ENCODE results near the gene NMT1.
A peak's percentile ranks its signal among the peaks of the same experiment; 100 is the strongest.

Gene NMT1

GRCh38 chr17:45070001-45070400 lies 8.9 kb downstream of the NMT1 start:
- intact Hi-C loops (cut with DNase I), result no loop called here
- peak in 1 of 10 donors; percentile 2 for DNase-seq

GRCh38 chr17:45070809-45071208 lies 9.7 kb downstream of the NMT1 start:
- no peak for DNase-seq
- intact Hi-C loops (cut with DNase I), result no loop called here

DNA sequence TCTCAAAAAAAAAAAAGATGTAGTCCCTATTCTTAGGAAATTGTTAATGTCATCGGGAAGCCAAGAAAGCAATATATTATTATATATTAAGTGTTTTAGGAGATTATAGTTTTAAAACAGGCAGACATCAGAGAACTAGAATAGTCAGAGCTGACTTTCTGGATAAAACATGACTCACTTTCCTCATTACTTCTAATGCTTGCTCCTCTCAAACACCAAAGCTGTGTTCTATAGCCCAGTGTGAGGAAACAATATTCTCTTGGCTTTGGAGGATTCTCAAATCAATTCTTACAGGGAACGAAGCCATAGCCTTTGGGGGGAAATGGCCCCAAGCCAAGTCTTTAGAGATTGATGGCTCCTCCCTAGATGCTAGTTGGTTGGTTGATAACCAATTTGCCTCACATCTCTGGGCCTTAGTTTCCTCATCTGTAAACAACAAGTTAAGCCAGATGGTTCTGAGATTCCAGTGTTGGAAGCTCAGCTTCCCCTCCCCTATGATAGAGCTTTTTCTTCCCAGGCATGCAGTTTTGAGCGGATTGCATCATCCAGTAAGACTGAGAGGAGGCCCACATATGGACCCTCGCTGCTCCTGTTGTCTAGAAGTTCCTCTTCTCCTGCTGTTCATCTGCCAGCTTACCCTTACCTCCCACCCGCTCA lies 12.4 kb downstream of the NMT1 start:
- intact Hi-C loops (cut with DNase I), result no loop called here
- peak in 2 of 10 donors; percentile 19 to 35 for DNase-seq

DNA sequence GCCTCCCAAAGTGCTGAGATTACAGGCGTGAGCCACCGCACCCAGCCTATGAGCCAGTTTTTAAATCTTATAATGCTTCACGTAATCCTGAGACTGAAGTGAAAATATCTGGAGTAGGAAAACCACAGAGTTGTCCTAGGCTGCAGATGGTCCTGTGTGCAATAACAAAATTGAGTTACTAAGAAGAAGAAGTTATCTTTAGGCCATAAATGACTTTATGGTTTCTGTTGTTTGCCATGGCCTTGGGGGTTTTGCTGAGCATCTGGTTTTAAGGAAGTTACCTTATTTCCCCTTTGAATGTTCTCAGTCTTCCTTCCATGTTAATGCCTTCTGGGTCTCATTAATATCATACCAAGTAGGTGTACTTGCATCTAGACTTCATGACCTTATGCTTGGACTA lies 16.5 kb downstream of the NMT1 start:
- DNase-seq, result peak in 2 of 10 donors; percentile 3 to 29
- intact Hi-C loops (cut with DNase I), result no loop called here

- peak in 2 of 10 donors; percentile 75 to 78 for DNase-seq
- intact Hi-C loops (cut with DNase I), result no loop called here
Measured at GRCh38 chr17:45081047-45081703, 20.1 kb downstream of the NMT1 start.

GRCh38 chr17:45086391-45086790 lies 25.3 kb downstream of the NMT1 start:
- peak in 2 of 10 donors; percentile 27 to 74 for DNase-seq
- intact Hi-C loops (cut with DNase I), result no loop called here

DNA sequence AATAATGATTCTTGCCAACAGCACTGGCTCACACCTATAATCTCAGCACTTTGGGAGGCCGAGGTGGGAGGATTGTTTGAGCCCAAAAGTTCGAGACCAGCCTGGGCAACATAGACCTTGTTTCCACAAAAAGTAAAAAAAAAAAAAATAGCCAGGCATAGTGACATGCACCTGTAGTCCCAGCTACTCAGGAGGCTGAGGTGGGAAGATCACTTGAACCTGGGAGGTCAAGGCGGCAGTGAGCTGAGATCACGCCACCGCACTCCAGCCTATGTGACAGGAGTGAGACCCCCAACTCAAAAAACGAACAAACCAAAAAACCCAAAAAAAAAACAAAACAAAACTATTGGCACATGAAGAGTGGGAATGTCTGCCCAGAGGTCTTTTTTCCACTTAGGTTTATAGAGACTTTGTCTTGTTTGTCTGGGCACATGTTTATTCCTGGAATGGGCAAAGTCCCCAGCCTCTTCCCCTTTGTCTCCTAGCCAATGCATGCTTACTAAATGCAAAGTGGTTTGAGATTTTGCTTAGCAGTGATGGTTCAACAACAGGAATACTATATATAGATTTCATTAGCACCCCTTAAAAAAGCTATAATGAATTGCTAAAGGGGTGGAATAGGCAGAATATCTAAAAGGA lies 25.9 kb downstream of the NMT1 start:
- DNase-seq, result peak in 1 of 10 donors; percentile 8
- intact Hi-C loops (cut with DNase I), result no loop called here

DNA sequence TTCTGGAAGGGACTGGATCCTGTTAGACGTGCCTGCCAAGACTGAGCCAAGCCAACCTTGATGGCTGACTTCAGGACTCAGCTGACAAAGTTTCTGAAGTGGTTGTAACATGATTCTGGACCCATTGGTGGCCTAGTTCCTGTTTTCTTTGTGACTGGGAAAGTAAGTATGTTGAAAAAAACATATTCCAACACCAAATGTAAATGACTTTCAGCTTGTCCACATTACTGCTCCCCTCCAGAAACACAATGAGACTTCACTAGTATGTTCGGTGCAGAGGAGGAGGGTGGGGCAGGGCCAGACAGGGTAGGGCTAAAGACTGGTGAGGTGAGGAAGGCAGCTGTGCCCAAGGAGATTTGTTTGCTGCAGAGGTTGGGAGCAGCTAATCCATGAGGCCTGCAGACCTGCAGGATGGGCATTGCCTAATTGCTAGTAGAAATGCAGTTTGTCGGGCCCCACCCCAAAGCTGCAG lies 26.4 kb downstream of the NMT1 start:
- intact Hi-C loops (cut with DNase I), result no loop called here
- DNase-seq, result peak in 2 of 10 donors; percentile 9 to 57

- intact Hi-C loops (cut with DNase I), result no loop called here
- peak in 2 of 10 donors; percentile 52 to 57 for DNase-seq
Measured at GRCh38 chr17:45087978-45088377, 26.9 kb downstream of the NMT1 start.

DNA sequence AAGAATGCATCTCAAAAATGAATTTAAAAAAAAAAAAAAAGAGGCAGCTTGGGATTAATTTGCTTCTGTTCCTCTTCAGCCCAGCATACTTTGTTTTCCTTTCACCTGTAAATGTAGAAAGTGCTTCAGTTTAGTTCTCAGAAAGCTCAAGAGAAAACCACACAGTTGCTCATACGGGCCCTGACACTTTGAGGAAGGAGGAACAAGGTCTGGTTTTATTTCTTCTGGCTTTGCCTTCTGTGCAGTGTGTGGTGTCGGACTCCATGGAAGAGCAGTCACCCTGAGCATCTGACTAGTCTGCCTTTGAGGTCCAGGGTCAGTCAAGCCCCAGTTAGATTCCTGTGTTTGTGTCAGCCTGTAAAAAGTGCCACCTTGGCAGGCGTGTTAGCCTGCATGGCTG lies 27.6 kb downstream of the NMT1 start:
- DNase-seq, result no peak
- intact Hi-C loops (cut with DNase I), result no loop called here

DNA sequence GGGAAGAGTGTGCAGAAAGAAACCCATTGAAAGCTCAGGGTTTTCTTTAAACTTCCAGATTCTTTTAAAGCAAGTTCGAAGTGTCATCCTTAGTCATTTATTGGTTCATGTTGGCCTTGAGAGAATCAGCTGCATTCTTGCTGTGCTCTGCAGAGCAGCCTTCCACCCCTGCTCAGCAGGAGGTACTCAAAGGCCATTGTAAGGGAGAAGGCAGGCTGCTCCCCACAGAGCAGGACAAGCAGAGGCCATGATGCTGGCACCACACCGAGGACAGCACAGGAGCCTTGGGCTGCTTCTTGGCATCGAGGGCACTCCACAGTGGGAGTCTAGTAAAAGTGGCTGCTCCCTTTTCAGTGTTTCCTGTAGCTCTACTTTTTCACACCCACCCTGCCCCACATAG lies 29.6 kb downstream of the NMT1 start:
- intact Hi-C loops (cut with DNase I), result loop anchor here (5.0 kb wide), 1 partner anchor 38 kb away; the partner anchor contains the start of gene DCAKD
- DNase-seq, result peak in 2 of 10 donors; percentile 61 to 79

GRCh38 chr17:45091778-45092425 lies 30.8 kb downstream of the NMT1 start:
- intact Hi-C loops (cut with DNase I), result loop anchor here (2.0 to 5.0 kb wide), 2 partner anchors 31 to 40 kb away; partner anchors contain the start of genes DCAKD and NMT1
- peak in 2 of 10 donors; percentile 43 to 50 for DNase-seq

DNA sequence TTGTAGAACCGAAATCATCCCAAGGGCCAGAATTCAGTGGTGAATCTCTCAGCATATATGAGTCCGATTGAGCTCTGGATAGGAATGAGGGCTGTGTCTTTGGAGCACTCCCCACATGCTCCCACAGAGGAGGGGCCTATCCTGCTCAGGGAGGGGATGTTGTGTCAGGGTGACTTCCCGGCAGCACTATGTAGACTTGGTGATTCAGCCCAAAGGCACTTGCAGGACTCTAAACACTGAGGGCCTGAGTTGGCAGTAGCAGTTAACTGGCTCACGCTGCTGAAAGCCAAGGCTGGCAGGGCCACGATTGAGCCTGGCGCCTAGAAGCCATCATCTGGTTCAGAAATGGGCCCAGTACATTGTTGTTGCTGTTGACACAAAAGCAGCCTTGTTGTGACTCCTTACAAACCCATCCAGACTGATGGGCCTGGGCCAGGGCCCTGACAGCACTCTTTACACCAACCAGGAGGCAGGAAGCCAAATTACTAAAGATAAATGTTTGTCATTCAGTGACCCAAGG lies 31.9 kb downstream of the NMT1 start:
- DNase-seq, result peak; percentile 81 to 98 (median 88)
- intact Hi-C loops (cut with DNase I), result loop anchor here (2.0 to 5.0 kb wide), 2 partner anchors 32 to 41 kb away; partner anchors contain the start of genes DCAKD and NMT1

DNA sequence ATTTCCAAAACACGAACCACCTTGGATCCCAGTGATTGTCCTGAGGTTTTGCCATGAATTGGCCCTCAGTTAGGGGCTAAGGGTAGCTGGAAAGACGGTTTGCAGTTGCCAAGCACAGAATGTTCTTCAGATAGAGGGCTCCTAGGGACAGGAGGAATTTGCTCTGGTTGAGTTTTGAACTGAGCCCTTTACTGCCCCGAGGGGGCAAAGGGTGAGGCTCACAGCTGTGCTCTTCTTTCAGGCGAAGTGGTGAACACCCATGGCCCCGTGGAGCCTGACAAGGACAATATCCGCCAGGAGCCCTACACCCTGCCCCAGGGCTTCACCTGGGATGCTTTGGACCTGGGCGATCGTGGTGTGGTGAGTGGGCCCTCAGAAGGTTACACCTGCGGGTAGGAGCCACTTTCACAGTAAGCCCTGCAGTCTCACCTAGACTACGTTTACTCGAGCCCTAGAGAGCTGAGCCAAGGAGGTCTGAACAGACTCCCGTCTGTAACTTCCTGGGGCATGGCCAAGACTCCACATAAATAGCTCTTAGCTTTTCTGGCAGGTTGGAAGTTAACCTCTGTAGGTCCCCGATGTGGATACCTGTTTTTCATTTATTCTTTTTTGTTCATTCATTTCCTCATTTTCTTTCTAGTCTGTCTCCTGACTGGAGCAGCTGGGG lies 32.5 kb downstream of the NMT1 start:
- intact Hi-C loops (cut with DNase I), result loop anchor here (2.0 to 5.0 kb wide), 2 partner anchors 33 to 41 kb away; partner anchors contain the start of genes DCAKD and NMT1
- peak in 2 of 10 donors; percentile 19 to 76 for DNase-seq

GRCh38 chr17:45096141-45096540 lies 35.0 kb downstream of the NMT1 start:
- peak in 1 of 10 donors; percentile 12 for DNase-seq
- intact Hi-C loops (cut with DNase I), result loop anchor here (5.0 kb wide), 3 partner anchors 36 to 174 kb away; partner anchors contain the start of gene PLCD3

GRCh38 chr17:45096926-45097325 lies 35.8 kb downstream of the NMT1 start:
- DNase-seq, result peak in 1 of 10 donors; percentile 55
- intact Hi-C loops (cut with DNase I), result loop anchor here (5.0 kb wide), 3 partner anchors 35 to 175 kb away; partner anchors contain the start of gene PLCD3

DNA sequence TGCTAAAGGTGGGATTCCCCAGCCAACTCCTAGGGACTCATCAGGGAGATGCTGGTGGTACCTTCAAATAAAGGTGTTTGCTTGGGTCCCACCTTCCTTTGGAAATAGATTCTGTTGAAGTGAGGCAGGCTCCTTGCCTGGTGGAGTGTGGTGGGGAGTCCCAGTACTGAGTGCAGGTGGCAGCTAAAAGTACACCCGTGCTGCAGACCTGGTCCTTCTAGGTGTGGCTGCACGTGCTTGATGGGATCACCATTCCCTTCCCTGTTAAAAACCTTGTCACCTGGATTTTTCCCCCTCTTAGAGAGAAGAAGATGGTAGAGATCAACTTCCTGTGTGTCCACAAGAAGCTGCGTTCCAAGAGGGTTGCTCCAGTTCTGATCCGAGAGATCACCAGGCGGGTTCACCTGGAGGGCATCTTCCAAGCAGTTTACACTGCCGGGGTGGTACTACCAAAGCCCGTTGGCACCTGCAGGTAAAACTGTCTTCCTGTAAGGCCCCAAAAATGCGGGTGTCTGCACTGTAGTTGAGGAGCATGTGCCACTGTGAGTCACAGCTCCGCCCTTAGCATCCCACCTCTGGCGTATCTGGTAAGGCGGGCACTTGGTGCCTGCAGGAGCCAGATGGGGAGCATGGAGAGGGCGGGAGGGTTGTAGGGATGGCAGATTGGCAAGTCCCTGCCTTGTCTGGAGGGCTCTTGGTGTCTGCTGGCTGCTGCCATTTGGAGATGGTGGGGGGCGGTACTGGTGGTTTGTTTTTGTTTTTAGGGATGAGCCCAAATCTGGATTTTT lies 37.2 kb downstream of the NMT1 start:
- peak in 1 of 10 donors; percentile 66 for DNase-seq
- intact Hi-C loops (cut with DNase I), result loop anchor here (5.0 kb wide), 3 partner anchors 34 to 176 kb away; partner anchors contain the start of gene PLCD3

DNA sequence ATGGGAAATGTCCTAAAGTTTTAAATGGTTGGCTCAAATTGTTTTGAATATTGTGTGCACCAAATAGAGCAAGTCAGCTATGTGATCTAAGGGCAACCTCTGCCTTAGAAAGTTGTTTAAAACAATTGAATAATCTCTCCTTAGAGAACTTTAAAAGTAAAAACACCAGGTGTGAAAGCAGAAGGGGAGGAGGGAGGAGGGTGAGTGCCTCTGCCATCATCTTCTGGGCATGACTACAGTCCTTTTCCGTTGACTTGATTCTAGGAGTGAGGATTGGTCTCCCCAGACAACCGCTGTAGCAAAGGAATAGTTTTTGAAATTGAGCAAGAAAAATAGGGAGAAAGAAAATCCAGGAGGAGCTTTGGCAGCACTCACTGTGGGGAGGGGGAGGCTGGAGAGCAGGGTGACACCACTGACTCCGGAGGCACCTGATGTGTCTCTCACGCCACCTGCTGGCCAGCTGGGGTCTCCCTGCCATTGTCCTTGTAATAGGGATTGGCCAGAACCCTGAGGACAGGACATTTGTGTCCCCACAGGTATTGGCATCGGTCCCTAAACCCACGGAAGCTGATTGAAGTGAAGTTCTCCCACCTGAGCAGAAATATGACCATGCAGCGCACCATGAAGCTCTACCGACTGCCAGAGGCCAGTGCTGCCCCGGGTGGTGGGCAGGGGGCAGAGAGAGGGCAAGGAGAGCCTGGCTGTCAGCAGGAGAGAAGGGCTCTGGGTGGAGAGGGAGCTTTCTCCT lies 37.9 kb downstream of the NMT1 start:
- intact Hi-C loops (cut with DNase I), result loop anchor here (5.0 kb wide), 3 partner anchors 33 to 177 kb away; partner anchors contain the start of gene PLCD3
- DNase-seq, result peak; percentile 67 to 97 (median 84)

All from posterior cingulate gyrus (tissue), 11 donors.